Lung (tissue), 12 donors: ENCODE data around the gene BIN2. TPM values are rescaled to one million over a fixed set of nuclear protein-coding genes. Genes with fewer than 3 reads are reported as not detected.

ENCODE experiments used
- ATAC-seq: fragments of 200-7000 bp; cut with Tn5 transposase; one replicate; pipeline ENCODE4 v1.9.1; 2020; ENCODE audit warnings: moderate number of reproducible peaks; ENCODE audit not compliant: insufficient read depth, low FRiP score
- DNase-seq, 3 donors: peaks; one replicate each; pipeline ENCODE4 v3.0.0-alpha.2; 2013 to 2017
- H3K27ac ChIP-seq, 2 donors: one replicate each; pipeline ENCODE4 v1.5.1; 2013; ENCODE audit warnings: mild to moderate bottlenecking in 2 of 2, moderate library complexity in 2 of 2, control low read depth in 1 of 2, inconsistent platforms in 1 of 2, low read depth in 1 of 2, low read length in 1 of 2
- H3K27me3 ChIP-seq, 3 donors: one replicate each; pipeline ENCODE4 v1.5.1; 2013; ENCODE audit warnings: low read length in 2 of 3; ENCODE audit not compliant: control insufficient read depth in 3 of 3, insufficient read depth in 3 of 3
- H3K36me3 ChIP-seq, 4 donors: one replicate each; pipeline ENCODE4 v1.5.1; 2013; ENCODE audit warnings: low read length in 4 of 4, mild to moderate bottlenecking in 1 of 4, moderate library complexity in 1 of 4; ENCODE audit not compliant: control insufficient read depth in 4 of 4, insufficient read depth in 4 of 4
- H3K4me1 ChIP-seq, 5 donors: one replicate each; pipeline ENCODE4 v1.5.1; 2013; ENCODE audit warnings: low read length in 5 of 5, mild to moderate bottlenecking in 2 of 5, moderate library complexity in 1 of 5; ENCODE audit not compliant: control insufficient read depth in 5 of 5, insufficient read depth in 5 of 5
- H3K4me3 ChIP-seq: one replicate; pipeline ENCODE4 v1.5.1; 2013; ENCODE audit warnings: mild to moderate bottlenecking, control low read depth, moderate library complexity
- H3K9ac ChIP-seq, 2 donors: one replicate each; pipeline ENCODE4 v1.5.1; 2013; ENCODE audit warnings: low read length in 2 of 2, control low read depth in 1 of 2; ENCODE audit not compliant: insufficient read depth in 1 of 2
- H3K9me3 ChIP-seq, 4 donors: one replicate each; pipeline ENCODE4 v1.5.1; 2013; ENCODE audit warnings: low read length in 3 of 4, mild to moderate bottlenecking in 1 of 4, moderate library complexity in 1 of 4; ENCODE audit not compliant: control insufficient read depth in 4 of 4, insufficient read depth in 3 of 4
- CTCF ChIP-seq: IDR thresholded peaks from 2 replicates; pipeline ENCODE4 v1.5.1; 2012; ENCODE audit warnings: mild to moderate bottlenecking; ENCODE audit errors: control extremely low read depth, extremely low read depth
- WGBS, 2 donors: extraction: QIAGEN DNeasy Blood & Tissue Kit; methylation state at CpG; one replicate each; pipeline ENCODE4 v1.1.7; 2013; 5-methylcytosine and 5-hydroxymethylcytosine counted together
- polyA plus RNA-seq, 2 donors: library from polyadenylated mRNA; stranded (reverse); fragments of 200-250 nt; gene quantifications; one replicate each; pipeline ENCODE4 v1.2.1, GENCODE V29; 2013
- total RNA-seq, 2 donors: library from RNA; depleted of rRNA in 1 of 2; stranded (reverse); fragments of >200 nt in 1 of 2; gene quantifications; one replicate each; pipeline ENCODE4 v1.2.1, GENCODE V29; 2014 to 2021
- donor health status: control.
- donor health status: control.
- donor health status: Bipolar disorder and iron deficiency.
- donor health status: healthy.
- donor health status: DM: yes; HTN: yes; CAD: no.

The BIN2 gene
- total and polyA plus RNA-seq, 4 donors = 12.0 to 54.5 (median 18.1) TPM

GRCh38 chr12:51371295-51371953 is 47.5 kb upstream of the BIN2 start:
- Histone ChIP-seq H3K9me3 (no peaks in the 10 kb centered on the region), H3K36me3 (no peaks in the 10 kb centered on the region), H3K27me3 (no peaks in the 10 kb centered on the region), H3K9ac (peak overlapping the region in 1 of 2 donors; percentile 31), H3K27ac (peak overlapping the region in 1 of 2 donors; percentile 12), H3K4me3 (no peak overlapping the region), H3K4me1 (peaks cover 0 to 4% (median 2%) of the 10 kb centered on the region in 5 donors)
- DNase-seq = peak; percentile 35 to 60 (median 58)
- 55 to 70% methylated on average over 8 of the region's 8 CpGs for WGBS, 2 donors
- no peak for TF ChIP-seq CTCF
- peak; percentile 82 for ATAC-seq

GRCh38 chr12:51370667-51371066 is 46.7 kb upstream of the BIN2 start:
- no peak for TF ChIP-seq CTCF
- Histone ChIP-seq H3K36me3 (no peaks in the 10 kb centered on the region), H3K9ac (no peak overlapping the region), H3K9me3 (no peaks in the 10 kb centered on the region), H3K27ac (no peak overlapping the region), H3K27me3 (no peaks in the 10 kb centered on the region), H3K4me3 (no peak overlapping the region), H3K4me1 (peaks cover 0 to 4% (median 2%) of the 10 kb centered on the region in 5 donors)
- no peak for DNase-seq
- WGBS, 2 donors = 95 to 97% methylated on average over 9 of the region's 9 CpGs
- ATAC-seq = no peak

- Histone ChIP-seq H3K9ac (no peak overlapping the region), H3K9me3 (no peaks in the 10 kb centered on the region), H3K27ac (peak overlapping the region in 1 of 2 donors; percentile 15), H3K4me1 (peaks cover 0 to 4% (median 2%) of the 10 kb centered on the region in 5 donors), H3K36me3 (no peaks in the 10 kb centered on the region), H3K27me3 (no peaks in the 10 kb centered on the region), H3K4me3 (no peak overlapping the region)
- ATAC-seq = no peak
- WGBS, 2 donors = 60 to 77% methylated on average over 4 of the region's 4 CpGs
- no peak for TF ChIP-seq CTCF
- DNase-seq = no peak
Observed at GRCh38 chr12:51369581-51369980, 45.6 kb upstream of the BIN2 start.
